ENCODE results near the gene TCF25. TPM values are rescaled to one million over a fixed set of nuclear protein-coding genes. Genes with fewer than 3 reads are reported as not detected.

The TCF25 gene
- total and polyA plus RNA-seq, 8 donors = 147 to 189 (median 160) TPM

GRCh38 chr16:89881368-89881730 is 8.0 kb downstream of the TCF25 start:
- H3K4me1 ChIP-seq = no peaks in the 10 kb centered on the region
- peaks cover 6 to 82% of the 10 kb centered on the region in 2 donors for H3K36me3 ChIP-seq
- H3K27ac ChIP-seq = no peak overlapping the region
- H3K27me3 ChIP-seq = no peaks in the 10 kb centered on the region
- DNase-seq (no peak), ATAC-seq (no peak)
- H3K4me3 ChIP-seq = no peak overlapping the region
- no peak for TF ChIP-seq CTCF (IDR thresholded peaks at IDR 0.05)
- intact Hi-C loops (cut with DNase I) = no loop called here
- H3K9me3 ChIP-seq = no peaks in the 10 kb centered on the region

- Histone ChIP-seq H3K4me1 (no peaks in the 10 kb centered on the region), H3K4me3 (no peak overlapping the region), H3K36me3 (peaks cover 6 to 92% of the 10 kb centered on the region in 2 donors), H3K9me3 (no peaks in the 10 kb centered on the region), H3K27ac (no peak overlapping the region), H3K27me3 (no peaks in the 10 kb centered on the region)
- ATAC-seq = no peak
- intact Hi-C loops (cut with DNase I) = no loop called here
- no peak for TF ChIP-seq CTCF (IDR thresholded peaks at IDR 0.05)
- DNase-seq = no peak
Measured at GRCh38 chr16:89883346-89884040, 10.1 kb downstream of the TCF25 start.

GRCh38 chr16:89884041-89884421 is 10.6 kb downstream of the TCF25 start:
- TF ChIP-seq CTCF (IDR thresholded peaks at IDR 0.05) = no peak
- no peaks in the 10 kb centered on the region for H3K4me1 ChIP-seq
- intact Hi-C loops (cut with DNase I) = no loop called here
- H3K4me3 ChIP-seq = no peak overlapping the region
- ATAC-seq (no peak), DNase-seq (no peak)
- H3K27ac ChIP-seq = no peak overlapping the region
- H3K9me3 ChIP-seq = no peaks in the 10 kb centered on the region
- no peaks in the 10 kb centered on the region for H3K27me3 ChIP-seq
- H3K36me3 ChIP-seq = peaks cover 6 to 92% of the 10 kb centered on the region in 2 donors

- no peak for TF ChIP-seq CTCF (IDR thresholded peaks at IDR 0.05)
- H3K4me3 ChIP-seq = no peak overlapping the region
- H3K36me3 ChIP-seq = peaks cover 6 to 97% of the 10 kb centered on the region in 2 donors
- intact Hi-C loops (cut with DNase I) = no loop called here
- no peaks in the 10 kb centered on the region for H3K4me1 ChIP-seq
- no peak overlapping the region for H3K27ac ChIP-seq
- no peaks in the 10 kb centered on the region for H3K27me3 ChIP-seq
- DNase-seq (no peak), ATAC-seq (no peak)
- H3K9me3 ChIP-seq = no peaks in the 10 kb centered on the region
Measured at GRCh38 chr16:89887243-89887642, 13.9 kb downstream of the TCF25 start.

GRCh38 chr16:89890200-89890599 is 16.8 kb downstream of the TCF25 start:
- Histone ChIP-seq H3K9me3 (no peaks in the 10 kb centered on the region), H3K4me3 (no peak overlapping the region), H3K36me3 (peaks cover 0 to 100% of the 10 kb centered on the region in 2 donors), H3K27me3 (no peaks in the 10 kb centered on the region), H3K27ac (no peak overlapping the region), H3K4me1 (no peaks in the 10 kb centered on the region)
- no peak for DNase-seq
- ATAC-seq = no peak
- intact Hi-C loops (cut with DNase I) = no loop called here
- no peak for TF ChIP-seq CTCF (IDR thresholded peaks at IDR 0.05)
